GM19324 (cell line): Measurements from ENCODE around the gene BCL6.
A peak's percentile ranks its signal among the peaks of the same experiment; 100 is the strongest.

Experiments used
- ATAC-seq: cut with Tn5 transposase; IDR thresholded peaks from one replicate; pipeline ENCODE4 v1.9.1; 2021; ENCODE audit warnings: mild to moderate bottlenecking, moderate library complexity; ENCODE audit not compliant: unreplicated experiment, low FRiP score

Gene BCL6

GRCh38 chr3:187745201-187746058 lies at the start of gene BCL6:
Gene BCL6 (minus strand): TSS chr3:187745468. CDS start chr3:187733693, 11,775 bp downstream.
- peak; percentile 87 for ATAC-seq

GRCh38 chr3:187794731-187795130 lies 49.5 kb upstream of the BCL6 start:
- no peak for ATAC-seq

GRCh38 chr3:187793618-187794017 lies 48.4 kb upstream of the BCL6 start:
- no peak for ATAC-seq

- no peak for ATAC-seq
Observed at GRCh38 chr3:187792521-187792920, 47.3 kb upstream of the BCL6 start.

- no peak for ATAC-seq
Observed at GRCh38 chr3:187789872-187790271, 44.6 kb upstream of the BCL6 start.

GRCh38 chr3:187788984-187789857 lies 44.0 kb upstream of the BCL6 start:
- no peak for ATAC-seq

- no peak for ATAC-seq
Observed at GRCh38 chr3:187783098-187783497, 37.8 kb upstream of the BCL6 start.

- ATAC-seq = no peak
Observed at GRCh38 chr3:187782006-187782405, 36.7 kb upstream of the BCL6 start.

- no peak for ATAC-seq
Observed at GRCh38 chr3:187781001-187781400, 35.7 kb upstream of the BCL6 start.

GRCh38 chr3:187778726-187779125 lies 33.5 kb upstream of the BCL6 start:
- ATAC-seq = no peak

GRCh38 chr3:187777331-187777941 lies 32.2 kb upstream of the BCL6 start:
- ATAC-seq = peak; percentile 38

GRCh38 chr3:187775549-187775948 lies 30.3 kb upstream of the BCL6 start:
- no peak for ATAC-seq

- no peak for ATAC-seq
Observed at GRCh38 chr3:187774185-187774789, 29.0 kb upstream of the BCL6 start.

- ATAC-seq = peak; percentile 67
Observed at GRCh38 chr3:187773233-187774184, 28.2 kb upstream of the BCL6 start.

GRCh38 chr3:187770224-187770623 lies 25.0 kb upstream of the BCL6 start:
- no peak for ATAC-seq

- no peak for ATAC-seq
Observed at GRCh38 chr3:187769771-187770170, 24.5 kb upstream of the BCL6 start.

- ATAC-seq = no peak
Observed at GRCh38 chr3:187767266-187768012, 22.2 kb upstream of the BCL6 start.

GRCh38 chr3:187765342-187765741 lies 20.1 kb upstream of the BCL6 start:
- ATAC-seq = no peak
